Activated naive CD8-positive, alpha-beta T cell treated with anti-CD3 and anti-CD28 coated beads for 36 hours (primary cell): Measurements from ENCODE around the gene SCN9A. TPM values are rescaled to one million over a fixed set of nuclear protein-coding genes. Genes with fewer than 3 reads are reported as not detected.

Experiments used
- DNase-seq: peaks from one replicate; pipeline ENCODE4 v3.0.0; 2021
- H3K27ac Mint-ChIP-seq: one replicate; pipeline ENCODE4 v1.8.0; 2022; ENCODE audit warnings: mild to moderate bottlenecking, moderate library complexity, mixed read lengths
- H3K27me3 Mint-ChIP-seq: one replicate; pipeline ENCODE4 v1.8.0; 2022; ENCODE audit warnings: mild to moderate bottlenecking, mixed read lengths
- H3K36me3 Mint-ChIP-seq: one replicate; pipeline ENCODE4 v1.8.0; 2021; ENCODE audit warnings: mild to moderate bottlenecking, mixed read lengths
- H3K4me1 Mint-ChIP-seq: one replicate; pipeline ENCODE4 v1.8.0; 2021; ENCODE audit warnings: mixed read lengths
- H3K4me3 Mint-ChIP-seq: one replicate; pipeline ENCODE4 v1.8.0; 2022; ENCODE audit warnings: mild to moderate bottlenecking, moderate library complexity, mixed read lengths
- H3K9me3 Mint-ChIP-seq: one replicate; pipeline ENCODE4 v1.8.0; 2022; ENCODE audit warnings: mixed read lengths
- total RNA-seq, 2 experiments: library from RNA; stranded (reverse); gene quantifications; one replicate each; pipeline ENCODE4 v1.2.3, GENCODE V29; 2021

SCN9A gene
- total RNA-seq, 2 experiments from 2014 or later = not detected

DNA sequence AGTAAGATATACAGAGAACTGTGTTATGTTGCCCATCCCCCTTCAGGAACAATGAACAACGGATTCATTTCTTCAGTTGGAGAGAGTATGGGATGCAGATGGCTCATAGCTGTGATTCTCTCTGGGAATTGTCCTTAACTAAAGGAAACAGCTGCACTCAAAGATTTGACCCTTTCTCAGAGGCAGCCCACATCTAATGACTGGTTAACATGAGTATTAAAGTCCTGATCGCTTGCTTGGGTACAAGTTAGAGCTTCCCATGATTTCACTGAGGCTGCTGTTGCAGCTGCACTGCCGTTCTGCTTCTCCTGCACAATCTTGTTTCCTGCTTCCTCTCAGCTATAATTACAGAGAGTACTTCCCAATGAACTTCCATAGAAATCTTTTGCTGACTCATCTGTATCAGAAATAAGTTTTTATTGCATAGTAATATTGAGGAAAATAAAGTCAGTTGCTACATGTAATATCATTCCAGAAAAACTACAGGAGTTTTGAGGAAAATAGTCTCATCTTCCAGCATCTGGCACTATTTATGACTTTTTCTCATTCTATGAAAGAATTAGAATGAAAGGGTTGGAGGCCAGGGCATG, 12.8 kb upstream of the SCN9A start:
- Mint-ChIP-seq H3K9me3 (no peaks in the 10 kb centered on the region), H3K4me1 (no peaks in the 10 kb centered on the region), H3K27me3 (peaks cover 4% of the 10 kb centered on the region), H3K27ac (no peak overlapping the region), H3K4me3 (no peak overlapping the region), H3K36me3 (no peaks in the 10 kb centered on the region)
- DNase-seq = no peak

GRCh38 chr2:166385313-166385712, 9.6 kb upstream of the SCN9A start:
- Mint-ChIP-seq H3K4me1 (no peaks in the 10 kb centered on the region), H3K27ac (no peak overlapping the region), H3K36me3 (no peaks in the 10 kb centered on the region), H3K9me3 (no peaks in the 10 kb centered on the region), H3K27me3 (peaks cover 5% of the 10 kb centered on the region), H3K4me3 (no peak overlapping the region)
- DNase-seq = no peak

GRCh38 chr2:166384774-166385173, 9.0 kb upstream of the SCN9A start:
- DNase-seq = no peak
- H3K9me3 Mint-ChIP-seq = no peaks in the 10 kb centered on the region
- no peaks in the 10 kb centered on the region for H3K4me1 Mint-ChIP-seq
- no peak overlapping the region for H3K4me3 Mint-ChIP-seq
- no peak overlapping the region for H3K27ac Mint-ChIP-seq
- H3K36me3 Mint-ChIP-seq = no peaks in the 10 kb centered on the region
- peaks cover 5% of the 10 kb centered on the region for H3K27me3 Mint-ChIP-seq

GRCh38 chr2:166382448-166382847, 6.7 kb upstream of the SCN9A start:
- H3K27me3 Mint-ChIP-seq = peaks cover 12% of the 10 kb centered on the region

DNA sequence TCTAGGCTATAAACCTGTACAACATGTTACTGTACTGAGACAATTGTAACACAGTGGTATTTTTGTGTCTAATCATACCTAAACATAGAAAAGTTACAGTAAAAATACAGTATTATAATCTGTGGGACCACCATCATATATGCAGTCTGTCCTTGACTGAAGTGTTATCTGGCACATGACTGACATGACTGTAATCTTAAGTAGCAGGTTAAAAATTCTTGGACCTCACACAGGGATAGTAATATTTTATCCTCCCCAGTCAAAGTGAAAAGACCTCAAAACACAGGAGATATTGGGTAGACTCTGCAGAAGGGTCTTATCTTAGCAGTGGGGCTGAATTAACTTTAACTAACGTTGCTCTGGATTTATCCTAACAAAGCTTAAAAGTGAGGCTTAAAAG, 4.9 kb upstream of the SCN9A start:
- Mint-ChIP-seq H3K27me3 (peaks cover 27% of the 10 kb centered on the region), H3K36me3 (no peaks in the 10 kb centered on the region), H3K4me1 (peaks cover 2% of the 10 kb centered on the region), H3K9me3 (no peaks in the 10 kb centered on the region), H3K27ac (no peak overlapping the region), H3K4me3 (no peak overlapping the region)
- DNase-seq = no peak

More at GRCh38 chr2:166382448-166382847, 6.7 kb upstream of the SCN9A start:
- no peaks in the 10 kb centered on the region for H3K36me3 Mint-ChIP-seq
- H3K4me3 Mint-ChIP-seq = no peak overlapping the region
- no peak for DNase-seq
- H3K9me3 Mint-ChIP-seq = no peaks in the 10 kb centered on the region
- no peaks in the 10 kb centered on the region for H3K4me1 Mint-ChIP-seq
- H3K27ac Mint-ChIP-seq = no peak overlapping the region

- Mint-ChIP-seq H3K9me3 (no peaks in the 10 kb centered on the region), H3K27me3 (peaks cover 46% of the 10 kb centered on the region), H3K4me1 (peaks cover 9% of the 10 kb centered on the region), H3K36me3 (no peaks in the 10 kb centered on the region), H3K27ac (no peak overlapping the region), H3K4me3 (no peak overlapping the region)
- no peak for DNase-seq
Measured at GRCh38 chr2:166376873-166377272, 1.1 kb upstream of the SCN9A start.

GRCh38 chr2:166376488-166376828, 714 bp upstream of the SCN9A start:
- H3K27ac Mint-ChIP-seq = no peak overlapping the region
- H3K36me3 Mint-ChIP-seq = no peaks in the 10 kb centered on the region
- DNase-seq = no peak
- H3K4me1 Mint-ChIP-seq = peaks cover 9% of the 10 kb centered on the region
- no peaks in the 10 kb centered on the region for H3K9me3 Mint-ChIP-seq
- H3K4me3 Mint-ChIP-seq = peak overlapping the region; percentile 72
- H3K27me3 Mint-ChIP-seq = peaks cover 46% of the 10 kb centered on the region

GRCh38 chr2:166375195-166375735, 479 bp downstream of the SCN9A start:
- H3K27me3 Mint-ChIP-seq = peaks cover 46% of the 10 kb centered on the region

DNA sequence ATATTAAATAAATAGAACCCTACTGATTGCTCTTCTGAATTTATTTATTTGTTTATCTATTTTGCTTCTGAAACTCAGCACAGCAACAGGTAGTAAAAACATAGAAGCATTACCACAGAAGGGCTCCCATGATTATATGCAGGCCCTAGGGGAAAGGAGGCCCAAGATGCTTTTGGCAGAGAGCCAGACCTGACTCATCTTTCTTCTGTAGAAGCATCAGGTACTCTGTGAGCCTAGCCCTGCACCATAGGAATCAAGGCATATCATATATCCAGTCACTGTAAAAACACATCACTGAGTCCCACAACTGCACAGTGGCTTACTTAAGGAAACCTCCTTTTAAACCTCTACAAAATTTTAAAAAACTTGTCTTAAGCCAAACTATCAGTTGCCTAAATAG, 1.8 kb downstream of the SCN9A start:
- Mint-ChIP-seq H3K9me3 (no peaks in the 10 kb centered on the region), H3K27ac (no peak overlapping the region), H3K4me1 (peaks cover 9% of the 10 kb centered on the region), H3K36me3 (no peaks in the 10 kb centered on the region), H3K4me3 (no peak overlapping the region), H3K27me3 (peaks cover 46% of the 10 kb centered on the region)
- DNase-seq = peak; percentile 0

More at GRCh38 chr2:166375195-166375735, 479 bp downstream of the SCN9A start:
- DNase-seq = peak; percentile 0
- Mint-ChIP-seq H3K4me1 (peaks cover 9% of the 10 kb centered on the region), H3K9me3 (no peaks in the 10 kb centered on the region), H3K27ac (no peak overlapping the region), H3K36me3 (no peaks in the 10 kb centered on the region), H3K4me3 (peak overlapping the region; percentile 72)

DNA sequence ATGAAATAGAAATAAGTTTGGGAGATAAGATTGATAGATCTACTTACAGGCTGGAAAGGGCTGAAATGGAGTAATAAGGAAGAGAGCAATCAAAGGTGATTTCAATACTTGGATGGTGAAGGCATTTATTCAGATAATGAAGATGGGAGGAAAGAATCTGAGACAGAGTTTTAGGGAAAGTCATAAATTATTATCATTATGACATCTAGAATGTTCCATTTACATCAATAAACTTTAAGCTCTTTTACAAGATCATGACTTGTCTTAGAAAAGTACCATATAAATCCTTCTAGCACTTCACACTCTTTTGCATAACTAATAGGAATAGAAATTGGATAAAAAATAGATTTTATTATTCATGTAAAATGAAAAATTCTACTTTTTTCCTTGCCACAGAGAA, 2.2 kb downstream of the SCN9A start:
- no peak overlapping the region for H3K4me3 Mint-ChIP-seq

GRCh38 chr2:166373105-166373504, 2.6 kb downstream of the SCN9A start:
- peaks cover 44% of the 10 kb centered on the region for H3K27me3 Mint-ChIP-seq
- DNase-seq = no peak
- no peaks in the 10 kb centered on the region for H3K9me3 Mint-ChIP-seq
- no peak overlapping the region for H3K4me3 Mint-ChIP-seq
- no peaks in the 10 kb centered on the region for H3K36me3 Mint-ChIP-seq
- H3K4me1 Mint-ChIP-seq = peaks cover 9% of the 10 kb centered on the region
- H3K27ac Mint-ChIP-seq = no peak overlapping the region

More for the DNA sequence above, 2.2 kb downstream of the SCN9A start:
- Mint-ChIP-seq H3K27ac (no peak overlapping the region), H3K4me1 (peaks cover 9% of the 10 kb centered on the region), H3K27me3 (peaks cover 46% of the 10 kb centered on the region), H3K36me3 (no peaks in the 10 kb centered on the region), H3K9me3 (no peaks in the 10 kb centered on the region)
- no peak for DNase-seq

GRCh38 chr2:166372046-166372445, 3.7 kb downstream of the SCN9A start:
- Mint-ChIP-seq H3K9me3 (no peaks in the 10 kb centered on the region), H3K27ac (no peak overlapping the region), H3K27me3 (peaks cover 40% of the 10 kb centered on the region), H3K36me3 (no peaks in the 10 kb centered on the region), H3K4me1 (peaks cover 9% of the 10 kb centered on the region), H3K4me3 (no peak overlapping the region)
- no peak for DNase-seq

- Mint-ChIP-seq H3K27ac (no peak overlapping the region), H3K36me3 (no peaks in the 10 kb centered on the region), H3K4me3 (no peak overlapping the region), H3K27me3 (peaks cover 3% of the 10 kb centered on the region), H3K4me1 (no peaks in the 10 kb centered on the region), H3K9me3 (no peaks in the 10 kb centered on the region)
- DNase-seq = no peak
Measured at GRCh38 chr2:166365803-166366420, 9.8 kb downstream of the SCN9A start.

DNA sequence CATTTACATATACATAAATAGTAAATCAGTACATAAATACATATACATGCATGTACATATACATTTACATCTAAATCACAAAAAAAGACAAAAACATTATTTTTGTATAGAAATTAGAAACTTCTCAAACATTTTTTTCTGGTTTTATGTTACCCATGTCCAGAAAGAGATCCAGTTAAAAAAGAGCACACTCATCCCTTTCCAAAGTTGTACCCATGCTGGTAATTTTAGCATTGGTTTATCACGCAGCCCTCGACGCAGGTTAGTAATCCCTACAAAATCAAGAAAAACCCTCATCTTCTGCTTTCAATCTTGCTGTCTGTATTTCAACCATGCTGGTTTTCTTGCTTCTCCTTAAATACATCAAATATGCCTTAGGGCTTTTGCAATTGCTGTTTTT, 10.5 kb downstream of the SCN9A start:
- DNase-seq = no peak
- Mint-ChIP-seq H3K27me3 (peaks cover 3% of the 10 kb centered on the region), H3K9me3 (no peaks in the 10 kb centered on the region), H3K36me3 (no peaks in the 10 kb centered on the region), H3K27ac (no peak overlapping the region), H3K4me1 (no peaks in the 10 kb centered on the region), H3K4me3 (no peak overlapping the region)

- H3K4me1 Mint-ChIP-seq = no peaks in the 10 kb centered on the region
- peaks cover 3% of the 10 kb centered on the region for H3K27me3 Mint-ChIP-seq
- no peak for DNase-seq
Measured at GRCh38 chr2:166364476-166365161, 11.1 kb downstream of the SCN9A start.

More at GRCh38 chr2:166364476-166365161, 11.1 kb downstream of the SCN9A start:
- no peaks in the 10 kb centered on the region for H3K36me3 Mint-ChIP-seq
- no peaks in the 10 kb centered on the region for H3K9me3 Mint-ChIP-seq
- H3K27ac Mint-ChIP-seq = no peak overlapping the region
- no peak overlapping the region for H3K4me3 Mint-ChIP-seq
